H1 (cell line): ENCODE data around the gene SLC38A8. TPM values are rescaled to one million over a fixed set of nuclear protein-coding genes. Genes with fewer than 3 reads are reported as not detected.

Experiments used
- CTCF ChIA-PET: fragments of 300-600 bp; sonication (Branson Sonifier 250); formaldehyde crosslinking; loops from one replicate; lab custom pipeline; 2021; ENCODE audit not compliant: partially characterized antibody; lab: Charles Lee
- POLR2A ChIA-PET: fragments of 300-600 bp; sonication (Branson Sonifier 250); formaldehyde crosslinking; loops from one replicate; lab custom pipeline; 2021; ENCODE audit warnings: inconsistent platforms; ENCODE audit not compliant: partially characterized antibody; lab: Charles Lee
- DNase-seq, 2 experiments: peaks; one replicate each; pipeline versions ENCODE4 v3.0.0 to v3.0.0-alpha.2; 2010 to 2022; ENCODE audit warnings: low spot score in 2 of 2, low read depth in 1 of 2, mixed read lengths in 1 of 2
- FAIRE-seq: peaks from 2 replicates; lab custom pipeline; 2011; peaks lifted over from hg19 to GRCh38; lab: Jason Lieb, UNC
- H2AFZ ChIP-seq: 2 replicates; pipeline ENCODE4 v1.8.1; 2012; ENCODE audit warnings: low read length, inconsistent platforms
- H2AK5ac ChIP-seq: 2 replicates; pipeline ENCODE4 v1.6.1; 2013; ENCODE audit warnings: low read depth, low read length
- H2BK120ac ChIP-seq: replicated peaks from 2 replicates; pipeline ENCODE3; 2013; ENCODE audit warnings: low read depth, low read length, inconsistent platforms
- H2BK12ac ChIP-seq: 2 replicates; pipeline ENCODE4 v1.6.1; 2013; ENCODE audit warnings: low read depth, low read length
- H2BK15ac ChIP-seq: 2 replicates; pipeline ENCODE4 v1.6.1; 2013; ENCODE audit warnings: low read length
- H2BK20ac ChIP-seq: 2 replicates; pipeline ENCODE4 v1.6.1; 2013; ENCODE audit warnings: low read length
- H2BK5ac ChIP-seq: 2 replicates; pipeline ENCODE4 v1.6.1; 2013; ENCODE audit warnings: low read depth, low read length
- H3K14ac ChIP-seq: 2 replicates; pipeline ENCODE4 v1.6.1; 2013; ENCODE audit warnings: inconsistent platforms; ENCODE audit not compliant: insufficient read length
- H3K18ac ChIP-seq: 2 replicates; pipeline ENCODE4 v1.6.1; 2013; ENCODE audit warnings: low read length; ENCODE audit errors: extremely low read depth
- H3K23ac ChIP-seq: 2 replicates; pipeline ENCODE4 v1.6.1; 2013; ENCODE audit warnings: inconsistent platforms; ENCODE audit not compliant: insufficient read length
- H3K23me2 ChIP-seq: 2 replicates; pipeline ENCODE4 v1.6.1; 2013; ENCODE audit warnings: low read depth, low read length
- H3K27ac ChIP-seq: 2 replicates; pipeline ENCODE4 v1.6.1; 2011; ENCODE audit warnings: low read depth, low read length, inconsistent platforms
- H3K27me3 ChIP-seq, 4 experiments: replicated peaks in 1 of 4; 1 replicate in 1 of 4; 2 replicates in 3 of 4; pipeline versions ENCODE4 v1.6.1 to v1.8.1; 2011 to 2013; ENCODE audit warnings: low read length in 3 of 4, mild to moderate bottlenecking in 3 of 4, inconsistent platforms in 2 of 4, mixed read lengths in 2 of 4, moderate library complexity in 1 of 4; ENCODE audit not compliant: control insufficient read depth in 3 of 4, insufficient read depth in 3 of 4; ENCODE audit errors: extremely low read depth in 1 of 4
- H3K36me3 ChIP-seq, 4 experiments: 2 replicates each; pipeline versions ENCODE4 v1.6.1 to v1.8.1; 2011 to 2013; ENCODE audit warnings: mild to moderate bottlenecking in 4 of 4, low read length in 3 of 4, moderate library complexity in 2 of 4, control low read depth in 1 of 4, inconsistent platforms in 1 of 4; ENCODE audit not compliant: insufficient read depth in 4 of 4, control insufficient read depth in 2 of 4
- H3K4ac ChIP-seq: replicated peaks from 2 replicates; pipeline ENCODE3; 2013; ENCODE audit warnings: low read length, low read depth, mixed read lengths, inconsistent platforms; ENCODE audit not compliant: insufficient read length
- H3K4me1 ChIP-seq, 4 experiments: replicated peaks in 1 of 4; 1 replicate in 1 of 4; 2 replicates in 3 of 4; pipeline versions ENCODE4 v1.6.1 to v1.8.1; 2011 to 2013; ENCODE audit warnings: low read length in 3 of 4, inconsistent platforms in 2 of 4, mixed read lengths in 1 of 4; ENCODE audit not compliant: insufficient read depth in 4 of 4, control insufficient read depth in 3 of 4
- H3K4me2 ChIP-seq, 2 experiments: 2 replicates each; pipeline versions ENCODE4 v1.6.1 to v1.8.1; 2011 to 2013; ENCODE audit warnings: low read depth in 2 of 2, low read length in 2 of 2, control low read depth in 1 of 2, inconsistent platforms in 1 of 2, mild to moderate bottlenecking in 1 of 2; ENCODE audit not compliant: insufficient read depth in 1 of 2
- H3K4me3 ChIP-seq, 4 experiments: fragments of 200-600, 300-600 bp in 1 of 4; sonication (generic), shearing (Covaris generic), sonication (Bioruptor Twin) in 1 of 4; 2 replicates each; pipeline versions ENCODE4 v1.5.1 to v1.8.1; 2011 to 2016; ENCODE audit warnings: low read length in 4 of 4, low read depth in 3 of 4, control low read depth in 2 of 4, inconsistent platforms in 2 of 4, mild to moderate bottlenecking in 2 of 4, mixed read lengths in 1 of 4, moderate library complexity in 1 of 4; ENCODE audit not compliant: insufficient read depth in 2 of 4; ENCODE audit errors: extremely low read depth in 1 of 4
- H3K56ac ChIP-seq: replicated peaks from 2 replicates; pipeline ENCODE3; 2013; ENCODE audit warnings: low read depth, mild to moderate bottlenecking, mixed read lengths, low read length, inconsistent platforms; ENCODE audit not compliant: insufficient read length
- H3K79me1 ChIP-seq: 2 replicates; pipeline ENCODE4 v1.6.1; 2013; ENCODE audit warnings: low read depth, low read length, control low read depth
- H3K79me2 ChIP-seq, 2 experiments: 2 replicates each; pipeline versions ENCODE4 v1.6.1 to v1.8.1; 2012 to 2013; ENCODE audit warnings: low read length in 2 of 2, mild to moderate bottlenecking in 2 of 2, inconsistent platforms in 1 of 2; ENCODE audit not compliant: insufficient read depth in 2 of 2, control insufficient read depth in 1 of 2
- H3K9ac ChIP-seq, 4 experiments: replicated peaks in 1 of 4; 1 replicate in 1 of 4; 2 replicates in 3 of 4; pipeline versions ENCODE4 v1.6.1 to v1.8.1; 2011 to 2013; ENCODE audit warnings: low read depth in 3 of 4, low read length in 3 of 4, control low read depth in 2 of 4, mild to moderate bottlenecking in 2 of 4, moderate library complexity in 2 of 4, inconsistent platforms in 1 of 4; ENCODE audit errors: extremely low read depth in 1 of 4
- H3K9me3 ChIP-seq, 2 experiments: 2 replicates each; pipeline versions ENCODE4 v1.6.1 to v1.8.1; 2012 to 2013; ENCODE audit warnings: mild to moderate bottlenecking in 2 of 2, moderate library complexity in 2 of 2, control low read depth in 1 of 2, inconsistent platforms in 1 of 2, low read depth in 1 of 2, low read length in 1 of 2, mixed read lengths in 1 of 2; ENCODE audit not compliant: insufficient read depth in 2 of 2
- H4K20me1 ChIP-seq, 2 experiments: replicated peaks in 1 of 2; 2 replicates each; pipeline versions ENCODE3 to v1.8.1; 2011 to 2013; ENCODE audit warnings: inconsistent platforms in 2 of 2, low read length in 2 of 2, mild to moderate bottlenecking in 1 of 2; ENCODE audit not compliant: insufficient read depth in 2 of 2, control insufficient read depth in 1 of 2
- H4K5ac ChIP-seq: 2 replicates; pipeline ENCODE4 v1.6.1; 2013; ENCODE audit warnings: low read length, low read depth, mixed read lengths, inconsistent platforms; ENCODE audit not compliant: insufficient read length
- H4K8ac ChIP-seq: 2 replicates; pipeline ENCODE4 v1.8.0; 2013; ENCODE audit warnings: mild to moderate bottlenecking, moderate library complexity, low read length, inconsistent platforms; ENCODE audit not compliant: insufficient read depth; ENCODE audit errors: extremely low read depth
- H4K91ac ChIP-seq: replicated peaks from 2 replicates; pipeline ENCODE3; 2013; ENCODE audit warnings: low read length, mixed read lengths, inconsistent platforms; ENCODE audit not compliant: insufficient read length
- BCL11A ChIP-seq, 2 experiments: IDR thresholded peaks; one replicate each; pipeline ENCODE4 v1.6.1; 2011; ENCODE audit warnings: low read depth in 2 of 2, low read length in 2 of 2, mild to moderate bottlenecking in 2 of 2
- CEBPB ChIP-seq: IDR thresholded peaks from 2 replicates; pipeline ENCODE4 v1.6.1; 2012; ENCODE audit warnings: low read depth, low read length
- CHD1 ChIP-seq: IDR thresholded peaks from 2 replicates; pipeline ENCODE4 v1.6.1; 2012; ENCODE audit warnings: low read depth, low read length, improper control_type of control experiment
- CTBP2 ChIP-seq: IDR thresholded peaks from 2 replicates; pipeline ENCODE4 v1.7.0; 2011; ENCODE audit warnings: borderline replicate concordance, mild to moderate bottlenecking, moderate library complexity, mixed read lengths, low read length; ENCODE audit not compliant: insufficient read depth, insufficient read length
- EGR1 ChIP-seq: IDR thresholded peaks from 2 replicates; pipeline ENCODE4 v1.6.1; 2011; ENCODE audit warnings: low read depth, low read length, borderline replicate concordance
- MAFK ChIP-seq: IDR thresholded peaks from 2 replicates; pipeline ENCODE4 v1.6.1; 2012; ENCODE audit warnings: low read depth, mild to moderate bottlenecking, improper control_type of control experiment, low read length
- RBBP5 ChIP-seq: IDR thresholded peaks from 2 replicates; pipeline ENCODE4 v1.7.1; 2012; ENCODE audit warnings: low read depth, mild to moderate bottlenecking, inconsistent platforms, low read length, moderate library complexity, borderline replicate concordance
- RFX5 ChIP-seq: IDR thresholded peaks from 2 replicates; pipeline ENCODE4 v1.6.1; 2011; ENCODE audit warnings: low read depth, low read length, improper control_type of control experiment, borderline replicate concordance
- SIRT6 ChIP-seq: IDR thresholded peaks from one replicate; pipeline ENCODE4 v1.7.1; 2012; ENCODE audit warnings: low read length, inconsistent platforms
- TAF7 ChIP-seq: optimal IDR thresholded peaks from 2 replicates; pipeline ENCODE3; 2011; ENCODE audit warnings: low read depth, mild to moderate bottlenecking, inconsistent platforms, low read length, moderate library complexity, borderline replicate concordance
- WGBS, 2 experiments: shearing (Covaris generic) in 1 of 2; methylation state at CpG; one replicate each; pipeline versions ENCODE4 v1.1.6 to v1.1.7; 2013 to 2015; ENCODE audit warnings: low lambda C conversion rate in 2 of 2, mixed read lengths in 2 of 2, inconsistent platforms in 1 of 2, low coverage in 1 of 2, missing lambda C conversion rate in 1 of 2; ENCODE audit not compliant: insufficient replicate concordance in 2 of 2, insufficient coverage in 1 of 2, insufficient read length in 1 of 2; ENCODE audit errors: extremely low coverage in 1 of 2, missing lambda C conversion rate in 1 of 2; 5-methylcytosine and 5-hydroxymethylcytosine counted together
- polyA plus RNA-seq, 7 experiments: library from polyadenylated mRNA; depleted of rRNA in 3 of 7; stranded (reverse) in 5 of 7; unstranded in 2 of 7; fragments of >200 nt in 5 of 7; fragments of 200-250 nt in 2 of 7; gene quantifications; 1 replicate in 5 of 7; 2 replicates in 1 of 7; 4 replicates in 1 of 7; pipeline versions ENCODE4 v1.2.1 to v1.2.3, GENCODE V29; 2011 to 2013; ENCODE audit warnings: missing spikeins in 2 of 7, mixed read lengths in 2 of 7
- total RNA-seq: library from RNA; stranded (reverse); fragmentation: NEBNext Ultra II Directional; extraction: Animal tissue kit (Norgen Biotek cat#: 25700); gene quantifications from 2 replicates; pipeline ENCODE4 v1.2.1, GENCODE V29; 2021
- TF ChIP-seq, protein P1 (sequence below): IDR thresholded peaks from 2 replicates; pipeline ENCODE4 v1.6.1; 2011; ENCODE audit warnings: low read depth, mild to moderate bottlenecking, low read length; ENCODE audit not compliant: insufficient read depth
- TF ChIP-seq, protein P2 (sequence below): IDR thresholded peaks from 2 replicates; pipeline ENCODE4 v1.6.1; 2012; ENCODE audit warnings: inconsistent platforms

SLC38A8 gene
- total and polyA plus RNA-seq, 2 of the 8 experiments (the other 6 are each of a cell fraction or from before 2014, with no cell fraction given): 0.08 TPM; not detected in 1

DNA sequence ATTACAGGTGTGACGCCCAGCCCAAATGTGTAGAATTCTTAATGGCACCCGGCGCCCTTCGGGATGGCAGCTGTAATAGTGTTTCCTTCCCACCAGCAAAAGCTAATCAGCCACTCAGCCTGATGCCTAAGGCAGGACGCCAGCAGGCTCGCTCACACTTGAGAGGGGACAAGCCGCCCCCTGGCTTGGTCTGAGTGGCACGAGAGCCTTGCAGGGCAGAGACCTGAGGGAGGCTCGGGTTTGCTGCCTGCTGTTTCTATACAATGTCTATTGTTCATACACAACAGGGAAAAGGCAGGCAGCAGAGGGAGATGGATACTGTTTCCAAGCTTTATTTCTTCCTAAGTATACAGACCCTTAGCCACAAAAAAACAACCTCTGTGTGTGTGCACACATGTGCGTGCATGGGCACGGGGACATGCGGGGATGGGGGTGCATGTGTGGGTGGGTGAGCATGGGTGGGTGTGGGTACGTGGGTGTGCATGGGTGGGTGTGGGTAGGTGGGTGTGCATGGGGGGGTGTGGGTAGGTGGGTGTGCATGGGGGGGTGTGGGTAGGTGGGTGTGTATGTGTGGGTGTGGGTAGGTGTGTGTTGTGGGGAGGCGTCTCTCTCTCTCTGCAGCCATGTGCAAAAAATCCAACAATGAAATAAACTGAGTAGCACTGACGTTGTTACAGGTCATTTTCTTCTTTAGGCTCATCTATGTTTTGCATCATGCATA, 10.0 kb downstream of the SLC38A8 start:
- Histone ChIP-seq H3K14ac (no peak overlapping the region), H3K23ac (no peak overlapping the region), H3K9ac (no peak overlapping the region), H4K8ac (no peak overlapping the region), H3K79me2 (no peaks in the 10 kb centered on the region), H3K23me2 (no peaks in the 10 kb centered on the region; the same call in 1 of the 2 replicates), H3K79me1 (no peaks in the 10 kb centered on the region), H4K91ac (no peak overlapping the region), H4K20me1 (no peaks in the 10 kb centered on the region), H2BK120ac (no peak overlapping the region), H3K4me3 (no peak overlapping the region), H3K27me3 (0 out of 7 replicates have a peak, but pooled peaks cover 0 to 2% (median 0%) of the 10 kb centered on the region in 4 experiments), H4K5ac (no peak overlapping the region), H2BK12ac (no peak overlapping the region), H3K36me3 (no peaks in the 10 kb centered on the region), H3K4me2 (peak overlapping the region; percentile 11 to 16; a peak in 1 of 4 replicates), H3K27ac (no peak overlapping the region), H3K4ac (no peak overlapping the region), H3K18ac (no peak overlapping the region; the same call in 1 of the 2 replicates), H2BK20ac (no peak overlapping the region), H3K9me3 (peaks cover 5 to 6% of the 10 kb centered on the region in 2 experiments; a peak in 1 of 4 replicates), H2BK5ac (no peak overlapping the region), H2AFZ (no peak overlapping the region), H2AK5ac (no peak overlapping the region), H3K4me1 (peaks cover 0 to 8% (median 0%) of the 10 kb centered on the region in 4 experiments; a peak in 2 of 7 replicates), H2BK15ac (no peak overlapping the region), H3K56ac (no peak overlapping the region)
- CTCF ChIA-PET: interaction anchor here (0.6 to 2.0 kb wide), 5 partner anchors 9 to 141 kb away, joined by 3 to 9 read pairs (median 4); no protein-coding TSS in a partner anchor
- POLR2A ChIA-PET: no interaction called here
- WGBS, 2 experiments: 83% methylated on average over 14 of the region's 15 CpGs; no CpG with 5 or more reads in 1 of the 2 experiments
- FAIRE-seq (no peak), DNase-seq (no peak)
- TF ChIP-seq SIRT6 (no peak), TAF7 (no peak), MAFK (no peak), BCL11A (IDR thresholded peaks at IDR 0.05; ENCODE audit: low read depth in 2 of 2, low read length in 2 of 2) (no peak), RBBP5 (no peak), RFX5 (no peak), CEBPB (no peak), EGR1 (no peak), CHD1 (no peak), CTBP2 (no peak)
- TF ChIP-seq, protein P1, sequence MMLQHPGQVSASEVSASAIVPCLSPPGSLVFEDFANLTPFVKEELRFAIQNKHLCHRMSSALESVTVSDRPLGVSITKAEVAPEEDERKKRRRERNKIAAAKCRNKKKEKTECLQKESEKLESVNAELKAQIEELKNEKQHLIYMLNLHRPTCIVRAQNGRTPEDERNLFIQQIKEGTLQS: no peak
- TF ChIP-seq, protein P2, sequence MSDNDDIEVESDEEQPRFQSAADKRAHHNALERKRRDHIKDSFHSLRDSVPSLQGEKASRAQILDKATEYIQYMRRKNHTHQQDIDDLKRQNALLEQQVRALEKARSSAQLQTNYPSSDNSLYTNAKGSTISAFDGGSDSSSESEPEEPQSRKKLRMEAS: no peak
